ENCODE data around the gene ZNF267.

- TF ChIP-seq POLR2A (IDR thresholded peaks at IDR 0.05) (no peak), CTCF (IDR thresholded peaks at IDR 0.05) (no peak)
Measured at GRCh38 chr16:31875112-31875803, 1.7 kb downstream of the ZNF267 start.

Measured in ovary (tissue), 3 donors.